ENCODE measurements around the gene SHB. TPM values are rescaled to one million over a fixed set of nuclear protein-coding genes. Genes with fewer than 3 reads are reported as not detected.
"Not testable (repeated sequence)": the region's sequence is repeated elsewhere in the genome, so short reads cannot be mapped to it uniquely, and the experiment has no call there.

SHB gene
- total and polyA plus RNA-seq, 8 donors, result 3.5 to 37.7 (median 8.5) TPM

- H3K4me1 ChIP-seq; H3K27ac ChIP-seq; DNase-seq; H3K27me3 ChIP-seq; H3K4me3 ChIP-seq; intact Hi-C loops (cut with DNase I; ENCODE audit: low total_unique reads); H3K9me3 ChIP-seq: not testable (repeated sequence)
- H3K36me3 ChIP-seq, result peaks cover 16 to 55% (median 46%) of the 10 kb centered on the region in 4 donors
- WGBS, 5 donors, result 86 to 95% (median 89%) methylated on average over 10 to 11 of the region's 11 CpGs
- peak in 2 of 3 donors; percentile 4 to 24 for TF ChIP-seq POLR2AphosphoS5 (IDR thresholded peaks at IDR 0.05)
Measured at GRCh38 chr9:37887977-37888583, 180.9 kb downstream of the SHB start.

- H3K36me3 ChIP-seq, result peaks cover 7 to 52% (median 41%) of the 10 kb centered on the region in 4 donors
- no peak overlapping the region for H3K27ac ChIP-seq
- TF ChIP-seq POLR2AphosphoS5 (IDR thresholded peaks at IDR 0.05) (no peak), EP300 (IDR thresholded peaks at IDR 0.05) (no peak), POLR2A (IDR thresholded peaks at IDR 0.05) (no peak), CTCF (IDR thresholded peaks at IDR 0.05) (no peak)
- no peak overlapping the region for H3K4me3 ChIP-seq
- WGBS, 5 donors, result 52 to 85% (median 77%) methylated on average over 2 of the region's 2 CpGs
- peaks cover 0 to 3% (median 0%) of the 10 kb centered on the region in 4 donors for H3K9me3 ChIP-seq
- H3K27me3 ChIP-seq, result no peaks in the 10 kb centered on the region
- no peak for DNase-seq
- no peaks in the 10 kb centered on the region for H3K4me1 ChIP-seq
- intact Hi-C loops (cut with DNase I; ENCODE audit: low total_unique reads), result no loop called here
Measured at GRCh38 chr9:37880916-37881479, 188.0 kb downstream of the SHB start.

- no peak for TF ChIP-seq EP300 (IDR thresholded peaks at IDR 0.05)
- TF ChIP-seq POLR2A (IDR thresholded peaks at IDR 0.05), result no peak
- no peak for TF ChIP-seq CTCF (IDR thresholded peaks at IDR 0.05)
- TF ChIP-seq POLR2AphosphoS5 (IDR thresholded peaks at IDR 0.05), result no peak
- intact Hi-C loops (cut with DNase I; ENCODE audit: low total_unique reads), result no loop called here
Measured at GRCh38 chr9:37876376-37876775, 192.7 kb downstream of the SHB start.

GRCh38 chr9:37873955-37874354 is 195.1 kb downstream of the SHB start:
- H3K27me3 ChIP-seq, result no peaks in the 10 kb centered on the region
- no peak overlapping the region for H3K4me3 ChIP-seq
- TF ChIP-seq POLR2A (IDR thresholded peaks at IDR 0.05), result no peak
- TF ChIP-seq POLR2AphosphoS5 (IDR thresholded peaks at IDR 0.05), result no peak
- no peak for TF ChIP-seq EP300 (IDR thresholded peaks at IDR 0.05)
- TF ChIP-seq CTCF (IDR thresholded peaks at IDR 0.05), result no peak
- WGBS, 5 donors, result 91 to 100% (median 94%) methylated on average over 2 of the region's 2 CpGs
- no peak for DNase-seq
- no peak overlapping the region for H3K27ac ChIP-seq
- intact Hi-C loops (cut with DNase I; ENCODE audit: low total_unique reads), result no loop called here
- no peaks in the 10 kb centered on the region for H3K4me1 ChIP-seq
- peaks cover 0 to 21% (median 13%) of the 10 kb centered on the region in 4 donors for H3K36me3 ChIP-seq
- peaks cover 0 to 3% (median 0%) of the 10 kb centered on the region in 4 donors for H3K9me3 ChIP-seq

More at GRCh38 chr9:37876376-37876775, 192.7 kb downstream of the SHB start:
- Histone ChIP-seq H3K4me3 (no peak overlapping the region), H3K36me3 (peaks cover 7 to 39% (median 33%) of the 10 kb centered on the region in 4 donors), H3K9me3 (peaks cover 0 to 3% (median 0%) of the 10 kb centered on the region in 4 donors), H3K27ac (no peak overlapping the region), H3K27me3 (no peaks in the 10 kb centered on the region), H3K4me1 (no peaks in the 10 kb centered on the region)
- DNase-seq, result peak in 1 of 2 donors; percentile 9
- WGBS, 5 donors, result 59 to 83% (median 78%) methylated on average over 1 of the region's 1 CpG

- intact Hi-C loops (cut with DNase I; ENCODE audit: low total_unique reads), result no loop called here
- no peak for DNase-seq
- H3K4me3 ChIP-seq, result no peak overlapping the region
- H3K27ac ChIP-seq, result no peak overlapping the region
- WGBS, 5 donors, result 70 to 80% (median 76%) methylated on average over 5 of the region's 5 CpGs
- H3K9me3 ChIP-seq, result no peaks in the 10 kb centered on the region
- H3K36me3 ChIP-seq, result peaks cover 0 to 20% (median 7%) of the 10 kb centered on the region in 4 donors
- TF ChIP-seq EP300 (IDR thresholded peaks at IDR 0.05) (no peak), POLR2A (IDR thresholded peaks at IDR 0.05) (no peak), POLR2AphosphoS5 (IDR thresholded peaks at IDR 0.05) (no peak), CTCF (IDR thresholded peaks at IDR 0.05) (no peak)
- no peaks in the 10 kb centered on the region for H3K4me1 ChIP-seq
- no peaks in the 10 kb centered on the region for H3K27me3 ChIP-seq
Measured at GRCh38 chr9:37870799-37871176, 198.2 kb downstream of the SHB start.
